B cell (primary cell): Measurements from ENCODE around the gene FGF3. TPM values are rescaled to one million over a fixed set of nuclear protein-coding genes. Genes with fewer than 3 reads are reported as not detected.

Experiments
- ATAC-seq: fragments of 200-7000 bp; cut with Tn5 transposase; one replicate; pipeline ENCODE4 v1.10.0; 2021; ENCODE audit warnings: low read depth, mild to moderate bottlenecking, moderate number of reproducible peaks, moderate library complexity
- CTCF ChIA-PET: fragments of 350-600 bp; sonication (Branson Sonifier 250); formaldehyde crosslinking; loops from one replicate; lab custom pipeline; 2021; ENCODE audit warnings: antibody characterized with exemption, inconsistent platforms; lab: Charles Lee
- POLR2A ChIA-PET: fragments of 350-600 bp; sonication (Branson Sonifier 250); formaldehyde crosslinking; loops from one replicate; lab custom pipeline; 2021; ENCODE audit warnings: antibody characterized with exemption; lab: Charles Lee
- DNase-seq: peaks from one replicate; pipeline ENCODE4 v3.0.0; 2013
- H2AFZ ChIP-seq: 2 replicates; pipeline ENCODE4 v1.6.1; 2012; ENCODE audit warnings: mild to moderate bottlenecking, low read depth, low read length; ENCODE audit not compliant: insufficient read depth, poor library complexity, severe bottlenecking
- H3K27ac ChIP-seq, 2 donors: 1 replicate in 1 of 2; 2 replicates in 1 of 2; pipeline ENCODE4 v1.5.1; 2012 to 2013; ENCODE audit warnings: low read length in 2 of 2, mild to moderate bottlenecking in 2 of 2, moderate library complexity in 1 of 2
- H3K27me3 ChIP-seq, 4 experiments: fragments of 200-600 bp in 1 of 4; sonication (generic) in 1 of 4; replicated peaks in 1 of 4; 1 replicate in 2 of 4; 2 replicates in 2 of 4; pipeline versions ENCODE4 v1.6.1 to v1.7.0; 2013 to 2016; ENCODE audit warnings: low read length in 3 of 4, mild to moderate bottlenecking in 2 of 4, mixed read lengths in 1 of 4, moderate library complexity in 1 of 4; ENCODE audit not compliant: insufficient read depth in 4 of 4, control insufficient read depth in 3 of 4; ENCODE audit errors: control extremely low read depth in 1 of 4
- H3K36me3 ChIP-seq, 2 experiments: replicated peaks in 1 of 2; 1 replicate in 1 of 2; 2 replicates in 1 of 2; pipeline versions ENCODE4 v1.6.1 to v1.7.1; 2013; ENCODE audit warnings: low read length in 1 of 2; ENCODE audit not compliant: insufficient read depth in 2 of 2, control insufficient read depth in 1 of 2; ENCODE audit errors: control extremely low read depth in 1 of 2, extremely low read depth in 1 of 2
- H3K4me1 ChIP-seq, 2 donors: fragments of 200-600 bp in 1 of 2; sonication (generic) in 1 of 2; 1 replicate in 1 of 2; 2 replicates in 1 of 2; pipeline versions ENCODE4 v1.5.1 to v1.6.1; 2013 to 2017; ENCODE audit warnings: low read length in 2 of 2; ENCODE audit not compliant: control insufficient read depth in 2 of 2, insufficient read depth in 2 of 2
- H3K4me2 ChIP-seq: replicated peaks from 2 replicates; pipeline ENCODE3; 2012; ENCODE audit warnings: mild to moderate bottlenecking, low read depth, low read length; ENCODE audit not compliant: poor library complexity, severe bottlenecking
- H3K4me3 ChIP-seq, 5 experiments: fragments of 200-600 bp in 1 of 5; sonication (generic) in 1 of 5; 1 replicate in 3 of 5; 2 replicates in 2 of 5; pipeline versions ENCODE4 v1.5.1 to v1.7.0; 2011 to 2016; ENCODE audit warnings: low read length in 4 of 5, mild to moderate bottlenecking in 4 of 5, low read depth in 2 of 5, control low read depth in 1 of 5, moderate library complexity in 1 of 5; ENCODE audit not compliant: insufficient read depth in 1 of 5; ENCODE audit errors: control extremely low read depth in 1 of 5, extremely low read depth in 1 of 5
- H3K79me2 ChIP-seq: fragments of 200-600 bp; sonication (generic); one replicate; pipeline ENCODE4 v1.6.0; 2016; ENCODE audit warnings: low read length; ENCODE audit not compliant: control insufficient read depth, insufficient read depth
- H3K9ac ChIP-seq: fragments of 200-600 bp; sonication (generic); 2 replicates; pipeline ENCODE4 v1.6.1; 2017; ENCODE audit warnings: mild to moderate bottlenecking, low read length, moderate library complexity
- H3K9me3 ChIP-seq, 3 donors: one replicate each; pipeline versions ENCODE4 v1.6.1 to v1.7.1; 2013; ENCODE audit warnings: low read length in 2 of 3; ENCODE audit not compliant: control insufficient read depth in 2 of 3, insufficient read depth in 1 of 3; ENCODE audit errors: control extremely low read depth in 1 of 3
- H4K20me1 ChIP-seq: 2 replicates; pipeline ENCODE4 v1.6.0; 2012; ENCODE audit warnings: mild to moderate bottlenecking, low read length; ENCODE audit not compliant: insufficient read depth, control insufficient read depth, poor library complexity, severe bottlenecking
- H3K27ac Mint-ChIP-seq: one replicate; pipeline ENCODE4 v1.8.0; 2021; ENCODE audit warnings: mixed read lengths
- H3K27me3 Mint-ChIP-seq: one replicate; pipeline ENCODE4 v1.8.0; 2021; ENCODE audit warnings: mixed read lengths
- H3K4me1 Mint-ChIP-seq: one replicate; pipeline ENCODE4 v1.8.0; 2021; ENCODE audit warnings: mixed read lengths
- H3K4me3 Mint-ChIP-seq: one replicate; pipeline ENCODE4 v1.8.0; 2021; ENCODE audit warnings: mixed read lengths
- H3K9me3 Mint-ChIP-seq: one replicate; pipeline ENCODE4 v1.8.0; 2022; ENCODE audit warnings: mixed read lengths; ENCODE audit not compliant: insufficient read depth
- EZH2 ChIP-seq: IDR thresholded peaks from 2 replicates; pipeline ENCODE4 v1.6.1; 2012; ENCODE audit warnings: borderline replicate concordance, low read depth, mild to moderate bottlenecking, moderate library complexity, low read length; ENCODE audit not compliant: insufficient read depth, poor library complexity, severe bottlenecking
- WGBS: methylation state at CpG from one replicate; pipeline ENCODE4 v1.1.5; 2013; ENCODE audit warnings: missing lambda C conversion rate; ENCODE audit not compliant: insufficient coverage; 5-methylcytosine and 5-hydroxymethylcytosine counted together
- intact Hi-C: fragments of 100-400 bp; cut with micrococcal nuclease; formaldehyde crosslinking; loops from one replicate; pipeline ENCODE4 v1.10.0; 2022
- polyA plus RNA-seq: library from polyadenylated mRNA; depleted of rRNA; stranded (reverse); fragments of >200 nt; gene quantifications from 2 replicates; pipeline ENCODE4 v1.2.3, GENCODE V29; 2012
- total RNA-seq, 2 donors: library from RNA; stranded (reverse); fragments of 120-200 nt in 1 of 2; gene quantifications; 1 replicate in 1 of 2; 2 replicates in 1 of 2; pipeline versions ENCODE4 v1.2.3 to v1.2.4, GENCODE V29; 2013 to 2022
- TF ChIP-seq, protein P1 (sequence below): fragments of 200-600 bp; IDR thresholded peaks from one replicate; pipeline ENCODE4 v1.8.0; 2022; ENCODE audit warnings: antibody characterized with exemption, mild to moderate bottlenecking

Gene FGF3
- total and polyA plus RNA-seq, 2 donors (not counting 1 experiment from before 2014, with no cell fraction given): not detected

DNA sequence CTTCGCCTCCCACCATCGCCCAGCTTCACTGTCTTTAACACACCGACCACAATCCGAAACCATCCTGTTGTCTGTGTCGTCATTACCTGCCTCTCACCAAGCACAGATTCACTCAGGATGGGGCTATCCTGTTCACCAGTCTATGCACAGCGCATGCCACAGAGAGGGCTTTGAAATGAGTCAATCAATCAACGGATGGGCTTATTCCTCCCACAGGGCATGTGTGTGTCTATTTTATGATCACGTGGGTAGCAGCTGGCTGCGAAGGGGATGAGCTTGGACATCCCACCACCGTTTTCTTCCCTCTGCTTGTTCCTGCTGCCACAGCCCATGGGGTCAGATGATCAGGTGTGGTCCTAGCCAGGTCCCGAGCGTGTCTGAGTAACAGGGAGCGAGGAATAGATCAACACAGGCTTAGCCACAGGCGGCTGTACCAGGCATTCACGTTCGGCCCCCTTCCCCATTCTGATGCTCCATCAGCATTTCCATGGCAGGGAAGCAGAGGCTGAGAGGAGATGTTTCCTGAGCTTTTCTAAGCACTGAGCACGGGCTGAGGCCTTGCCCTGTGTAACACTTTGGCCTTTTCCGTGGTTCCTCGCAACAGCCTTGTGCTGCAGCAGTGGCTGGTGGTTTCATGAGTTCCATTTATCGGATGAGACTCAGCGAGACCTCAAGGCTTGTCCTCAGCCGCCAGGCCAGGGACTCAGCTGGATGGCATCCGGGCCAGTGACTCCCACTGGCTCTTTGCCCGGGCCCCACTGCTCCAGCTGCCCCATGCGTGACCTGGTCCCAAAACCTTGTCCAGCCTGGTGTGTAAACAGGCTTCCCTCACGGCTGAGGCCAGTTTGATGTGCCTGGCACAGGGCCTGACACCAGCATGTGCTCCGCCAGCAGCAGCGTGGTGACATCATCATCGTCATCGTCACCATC lies 48.1 kb upstream of the FGF3 start:
- no peak overlapping the region for H2AFZ ChIP-seq
- peaks cover 0 to 5% (median 0%) of the 10 kb centered on the region in 3 donors for H3K9me3 ChIP-seq
- DNase-seq: no peak
- no peaks in the 10 kb centered on the region for H3K4me1 ChIP-seq
- ChIA-PET CTCF (no interaction called here), POLR2A (no interaction called here)
- H3K4me3 Mint-ChIP-seq: no peak overlapping the region
- H4K20me1 ChIP-seq: no peaks in the 10 kb centered on the region
- H3K27ac ChIP-seq: no peak overlapping the region
- no peak overlapping the region for H3K9ac ChIP-seq
- no peaks in the 10 kb centered on the region for H3K36me3 ChIP-seq
- no peaks in the 10 kb centered on the region for H3K9me3 Mint-ChIP-seq
- H3K79me2 ChIP-seq: no peaks in the 10 kb centered on the region
- intact Hi-C loops: no loop called here
- 87% methylated on average over 30 of the region's 30 CpGs for WGBS
- peaks cover 40% of the 10 kb centered on the region for H3K27me3 Mint-ChIP-seq
- no peak for TF ChIP-seq EZH2
- TF ChIP-seq, protein P1, sequence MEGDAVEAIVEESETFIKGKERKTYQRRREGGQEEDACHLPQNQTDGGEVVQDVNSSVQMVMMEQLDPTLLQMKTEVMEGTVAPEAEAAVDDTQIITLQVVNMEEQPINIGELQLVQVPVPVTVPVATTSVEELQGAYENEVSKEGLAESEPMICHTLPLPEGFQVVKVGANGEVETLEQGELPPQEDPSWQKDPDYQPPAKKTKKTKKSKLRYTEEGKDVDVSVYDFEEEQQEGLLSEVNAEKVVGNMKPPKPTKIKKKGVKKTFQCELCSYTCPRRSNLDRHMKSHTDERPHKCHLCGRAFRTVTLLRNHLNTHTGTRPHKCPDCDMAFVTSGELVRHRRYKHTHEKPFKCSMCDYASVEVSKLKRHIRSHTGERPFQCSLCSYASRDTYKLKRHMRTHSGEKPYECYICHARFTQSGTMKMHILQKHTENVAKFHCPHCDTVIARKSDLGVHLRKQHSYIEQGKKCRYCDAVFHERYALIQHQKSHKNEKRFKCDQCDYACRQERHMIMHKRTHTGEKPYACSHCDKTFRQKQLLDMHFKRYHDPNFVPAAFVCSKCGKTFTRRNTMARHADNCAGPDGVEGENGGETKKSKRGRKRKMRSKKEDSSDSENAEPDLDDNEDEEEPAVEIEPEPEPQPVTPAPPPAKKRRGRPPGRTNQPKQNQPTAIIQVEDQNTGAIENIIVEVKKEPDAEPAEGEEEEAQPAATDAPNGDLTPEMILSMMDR: no peak
- H3K4me2 ChIP-seq: no peak overlapping the region
- H3K27ac Mint-ChIP-seq: no peak overlapping the region
- H3K4me3 ChIP-seq: no peak overlapping the region
- ATAC-seq: no peak
- H3K27me3 ChIP-seq: peaks cover 0 to 5% (median 2%) of the 10 kb centered on the region in 4 experiments
- H3K4me1 Mint-ChIP-seq: no peaks in the 10 kb centered on the region

DNA sequence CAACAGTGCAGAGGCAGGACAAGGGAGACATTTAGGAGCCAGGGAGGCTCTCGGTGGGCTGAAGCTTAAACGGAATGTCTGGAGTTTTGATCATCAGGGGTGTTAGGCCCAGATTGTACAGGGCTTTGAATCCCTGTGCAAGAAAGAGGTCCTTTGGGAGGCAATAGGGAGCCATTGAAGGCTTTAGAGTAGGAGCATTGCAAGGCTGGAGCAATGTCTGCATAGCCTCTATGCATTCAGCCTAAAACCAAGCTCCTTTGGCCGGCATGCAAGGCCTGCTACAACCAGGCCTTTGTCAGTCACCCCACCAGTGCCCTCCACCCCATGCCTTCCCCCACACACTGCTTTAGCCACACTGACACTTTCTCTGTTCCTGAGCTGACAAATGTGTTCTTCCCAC lies 47.4 kb upstream of the FGF3 start:
- H3K4me3 ChIP-seq: no peak overlapping the region
- H3K9ac ChIP-seq: no peak overlapping the region
- H3K27me3 ChIP-seq: peaks cover 0 to 9% (median 2%) of the 10 kb centered on the region in 4 experiments
- intact Hi-C loops: no loop called here
- Mint-ChIP-seq H3K27ac (no peak overlapping the region), H3K27me3 (peaks cover 44% of the 10 kb centered on the region), H3K4me1 (no peaks in the 10 kb centered on the region), H3K4me3 (no peak overlapping the region), H3K9me3 (no peaks in the 10 kb centered on the region)
- TF ChIP-seq, protein P1: no peak
- no peak for TF ChIP-seq EZH2
- H4K20me1 ChIP-seq: no peaks in the 10 kb centered on the region
- H3K27ac ChIP-seq: no peak overlapping the region
- DNase-seq (no peak), ATAC-seq (no peak)
- ChIA-PET POLR2A (no interaction called here), CTCF (no interaction called here)
- no peaks in the 10 kb centered on the region for H3K36me3 ChIP-seq
- H3K4me2 ChIP-seq: no peak overlapping the region
- H3K9me3 ChIP-seq: peaks cover 0 to 5% (median 0%) of the 10 kb centered on the region in 3 donors
- H2AFZ ChIP-seq: no peak overlapping the region
- H3K4me1 ChIP-seq: no peaks in the 10 kb centered on the region
- H3K79me2 ChIP-seq: no peaks in the 10 kb centered on the region
- WGBS: 94% methylated on average over 3 of the region's 3 CpGs
